HG03460 (cell line): ENCODE results near the gene KIFC1.
A peak's percentile ranks its signal among the peaks of the same experiment; 100 is the strongest.

Source experiments
- ATAC-seq: cut with Tn5 transposase; IDR thresholded peaks from one replicate; pipeline ENCODE4 v1.9.1; 2021; ENCODE audit not compliant: unreplicated experiment

The KIFC1 gene

GRCh38 chr6:33410050-33410710 lies 18.6 kb downstream of the KIFC1 start:
- ATAC-seq: peak; percentile 75

DNA sequence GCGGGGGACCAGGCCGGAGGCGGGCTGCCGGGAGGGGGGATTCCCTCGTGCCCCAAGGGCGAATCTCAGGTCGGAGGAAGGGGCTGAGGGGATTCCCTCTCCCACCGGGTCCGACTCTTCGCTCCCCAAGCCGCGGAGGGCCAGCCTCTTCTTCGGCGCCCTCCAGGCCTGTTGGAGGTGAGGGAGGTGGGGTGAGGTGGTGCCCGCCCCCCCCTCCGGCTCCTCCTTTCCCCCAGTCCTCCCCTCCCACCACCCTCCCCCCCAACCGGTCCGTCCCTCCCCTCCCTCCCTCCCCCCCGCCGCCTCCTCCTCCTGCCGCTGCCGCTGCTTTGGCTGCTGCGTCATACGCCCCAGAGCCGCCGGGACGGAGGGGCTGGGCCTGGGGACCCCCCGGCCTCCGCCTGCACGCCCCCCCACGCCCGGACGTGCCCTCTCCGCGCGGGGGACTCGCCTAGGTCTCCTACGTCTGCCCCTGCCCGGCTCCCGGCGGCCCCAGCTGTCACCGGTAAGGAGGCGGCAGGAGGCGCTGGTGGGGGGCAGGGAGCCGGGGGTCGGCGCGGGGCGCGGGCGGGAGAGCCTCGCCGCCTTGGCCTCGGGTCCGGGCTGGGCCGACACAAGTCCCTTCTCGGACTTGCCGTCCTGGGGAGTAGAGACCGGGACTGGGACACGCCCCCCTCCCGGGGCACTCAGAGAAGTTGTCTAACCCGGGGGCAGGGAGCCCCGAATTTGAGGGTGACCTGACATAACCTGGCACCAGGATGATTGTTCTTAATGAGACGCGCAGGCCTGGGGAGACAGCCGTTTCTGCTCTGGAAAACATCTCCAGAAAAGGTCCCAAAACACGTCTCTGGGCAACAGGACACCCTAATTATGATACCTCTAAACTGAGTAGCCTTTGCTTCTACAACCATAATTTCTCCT lies 19.3 kb downstream of the KIFC1 start, which contains the start of gene PHF1:
TSS of gene PHF1 (plus strand) at position 304 of the 921 bp plus-strand sequence. CDS start 1,250 bp downstream, outside the sequence.
- ATAC-seq: peak; percentile 40

GRCh38 chr6:33411632-33412005 lies 20.0 kb downstream of the KIFC1 start:
- ATAC-seq: no peak

GRCh38 chr6:33412140-33413009 lies 20.8 kb downstream of the KIFC1 start:
- no peak for ATAC-seq

DNA sequence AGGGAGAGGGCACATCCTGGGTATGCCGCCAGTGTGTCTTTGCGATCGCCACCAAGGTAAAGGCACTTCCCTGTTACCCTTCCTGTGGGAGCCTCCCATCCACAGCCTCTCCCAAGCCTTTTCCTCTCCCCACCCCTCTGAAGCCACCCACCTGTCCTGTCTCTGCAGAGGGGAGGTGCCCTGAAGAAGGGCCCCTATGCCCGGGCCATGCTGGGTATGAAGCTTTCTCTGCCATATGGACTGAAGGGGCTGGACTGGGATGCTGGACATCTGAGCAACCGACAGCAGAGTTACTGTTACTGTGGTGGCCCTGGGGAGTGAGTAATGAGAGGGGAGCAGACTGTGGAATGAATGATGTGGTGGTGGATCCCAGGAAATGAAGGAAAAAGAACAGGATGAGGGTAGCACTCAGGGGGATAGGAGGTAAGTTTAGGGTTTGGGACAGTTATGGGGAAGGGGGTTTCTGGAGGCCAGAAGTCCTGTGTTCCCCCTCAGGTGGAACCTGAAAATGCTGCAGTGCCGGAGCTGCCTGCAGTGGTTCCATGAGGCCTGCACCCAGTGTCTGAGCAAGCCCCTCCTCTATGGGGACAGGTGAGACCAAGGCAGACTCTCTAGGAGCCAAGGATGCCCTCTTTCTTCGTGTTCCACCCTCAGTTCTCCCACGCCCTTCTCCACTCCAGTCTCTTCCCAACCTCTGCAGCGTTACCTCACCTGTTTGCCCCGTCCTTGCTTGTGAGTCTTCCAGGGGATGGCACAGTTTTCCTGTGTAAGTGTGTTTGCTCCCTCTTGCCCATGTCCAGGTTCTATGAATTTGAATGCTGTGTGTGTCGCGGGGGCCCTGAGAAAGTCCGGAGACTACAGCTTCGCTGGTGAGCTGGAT lies 21.9 kb downstream of the KIFC1 start:
- no peak for ATAC-seq

GRCh38 chr6:33414592-33415271 lies 23.1 kb downstream of the KIFC1 start:
- no peak for ATAC-seq

- ATAC-seq: no peak
Observed at GRCh38 chr6:33415831-33416230, 24.2 kb downstream of the KIFC1 start.

- ATAC-seq: no peak
Observed at GRCh38 chr6:33416386-33417127, 24.9 kb downstream of the KIFC1 start.

DNA sequence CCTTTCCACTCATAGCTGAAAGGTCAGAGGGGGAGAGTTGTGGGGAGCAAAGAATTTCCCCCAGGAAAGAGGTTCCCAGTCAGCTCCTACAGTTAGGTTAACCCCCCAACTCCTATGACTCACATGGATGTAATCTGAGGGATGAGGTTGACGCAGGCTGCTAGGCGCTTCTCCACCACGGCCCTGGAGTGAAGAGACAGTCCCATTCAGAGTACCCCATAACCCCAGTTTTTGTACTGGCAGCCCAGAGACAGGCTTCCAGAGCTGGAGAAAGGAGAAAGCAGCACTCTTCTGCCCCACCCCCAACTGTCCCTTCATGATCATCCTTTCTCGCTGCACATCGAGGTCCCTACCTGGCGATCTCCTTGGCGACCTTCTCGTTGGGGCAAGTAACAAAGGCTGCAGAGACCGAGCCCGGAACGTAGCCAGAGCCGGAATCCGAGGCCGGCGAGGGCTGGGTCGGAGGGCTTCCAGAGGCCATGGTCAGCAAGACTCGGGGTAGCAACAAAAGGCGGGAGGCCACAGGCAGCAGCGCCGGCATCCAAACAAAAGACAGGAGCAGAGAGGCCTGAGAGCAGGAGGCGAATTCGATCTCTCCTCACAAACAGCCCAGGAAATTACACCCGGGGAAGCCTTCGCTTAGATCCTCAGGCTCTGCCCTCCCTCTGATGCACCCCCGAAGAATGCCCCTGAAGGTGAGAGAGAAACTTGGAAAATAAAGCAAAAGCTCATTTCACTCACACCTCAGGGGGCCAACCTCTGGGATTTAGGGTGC lies 25.7 kb downstream of the KIFC1 start:
- ATAC-seq: no peak

- peak; percentile 83 for ATAC-seq
Observed at GRCh38 chr6:33417903-33418689, 26.5 kb downstream of the KIFC1 start, which contains the start of gene CUTA. Gene CUTA, minus strand, starts transcription at chr6:33418107. Its CDS starts 107 bp downstream, at chr6:33418000.

DNA sequence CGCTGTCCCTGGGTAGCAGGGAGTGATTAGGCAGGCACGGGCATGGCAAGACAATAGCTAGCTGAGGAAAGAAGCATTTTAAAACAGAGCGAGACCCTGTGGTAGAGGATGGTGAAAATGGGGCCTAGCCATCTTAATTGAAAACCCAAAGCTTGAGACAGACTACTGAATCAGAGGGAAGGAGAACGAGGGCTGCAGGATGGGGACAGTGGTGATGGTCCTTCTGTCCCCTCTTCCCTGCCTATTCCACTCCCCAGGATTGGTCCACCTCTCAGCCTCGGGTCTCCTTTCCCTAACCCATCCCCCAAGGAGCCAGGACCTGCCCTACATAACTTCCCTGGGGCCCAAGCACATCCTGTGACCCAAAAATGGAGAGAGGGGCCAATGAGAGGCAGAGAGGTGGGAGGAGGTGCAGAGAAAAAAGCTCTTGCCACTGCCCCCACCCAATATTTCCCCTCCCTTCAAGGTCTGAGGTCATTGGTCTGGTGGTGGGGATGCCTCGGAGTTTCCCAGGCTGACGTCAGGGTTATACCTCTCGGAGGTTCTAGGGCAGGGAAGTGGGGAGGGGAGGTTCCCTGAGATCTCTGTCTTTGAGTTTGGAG lies 27.2 kb downstream of the KIFC1 start:
- ATAC-seq: no peak

DNA sequence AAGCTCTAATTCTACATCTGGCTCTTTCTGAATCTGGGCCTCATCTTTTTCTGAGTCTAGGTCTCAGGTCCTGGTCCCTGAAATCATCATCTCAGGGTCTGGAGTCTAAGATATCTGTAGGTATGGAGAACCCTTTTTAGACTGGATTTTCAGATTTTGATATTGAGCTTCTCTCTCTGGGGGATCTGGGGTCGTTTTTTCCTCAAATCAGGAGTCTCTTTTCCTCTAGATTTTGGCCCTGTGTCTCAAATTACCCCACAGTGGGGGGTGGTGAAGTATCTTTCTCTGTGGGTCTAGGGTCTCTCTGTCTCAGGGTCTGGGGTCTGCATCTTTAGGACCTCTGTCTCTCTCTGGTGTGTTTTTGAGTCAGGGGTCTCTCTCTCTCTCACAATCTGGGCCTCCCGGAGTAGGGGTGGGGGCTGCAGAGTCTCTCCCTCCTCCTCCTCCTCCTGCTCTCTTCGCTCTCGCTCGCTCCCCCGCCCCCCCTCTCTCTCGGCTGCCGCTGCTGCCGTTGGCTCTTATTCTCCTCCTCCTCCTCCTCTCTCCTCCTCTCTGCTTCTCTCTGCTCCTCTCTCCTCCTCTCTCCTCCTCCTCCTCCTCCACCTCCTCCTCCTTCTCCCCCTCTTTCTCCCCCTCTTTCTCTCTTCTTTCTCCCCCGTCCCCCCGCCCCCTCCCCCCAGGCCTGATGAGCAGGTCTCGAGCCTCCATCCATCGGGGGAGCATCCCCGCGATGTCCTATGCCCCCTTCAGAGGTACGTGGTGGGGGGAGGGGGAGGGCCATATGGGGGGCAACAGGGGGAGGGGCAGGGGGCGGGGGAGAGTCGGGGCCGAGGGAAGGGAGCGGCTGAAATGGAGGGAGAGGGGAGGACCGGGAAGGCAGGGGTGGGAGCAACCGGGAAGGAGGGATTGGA lies 28.2 kb downstream of the KIFC1 start, which contains the start of gene SYNGAP1:
TSS of gene SYNGAP1 (plus strand) at position 486 of the 911 bp plus-strand sequence. CDS start at position 686, 200 bp downstream.
- ATAC-seq: no peak

- ATAC-seq: no peak
Observed at GRCh38 chr6:33420491-33421343, 29.1 kb downstream of the KIFC1 start.

DNA sequence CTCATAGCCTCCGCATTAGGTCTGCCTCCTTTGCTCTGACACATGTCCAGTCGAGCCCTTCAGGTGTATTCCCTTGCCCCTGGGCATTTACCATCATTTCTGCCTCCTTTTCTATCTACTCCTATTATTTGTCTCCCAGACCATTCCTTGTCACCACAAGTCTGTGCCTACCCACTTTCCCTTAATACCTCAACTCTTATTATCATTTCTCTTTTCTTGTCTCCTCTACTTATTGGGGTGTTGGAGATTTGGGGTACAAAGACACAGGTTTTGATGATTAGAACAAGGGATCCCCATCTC lies 29.7 kb downstream of the KIFC1 start:
- ATAC-seq: no peak

DNA sequence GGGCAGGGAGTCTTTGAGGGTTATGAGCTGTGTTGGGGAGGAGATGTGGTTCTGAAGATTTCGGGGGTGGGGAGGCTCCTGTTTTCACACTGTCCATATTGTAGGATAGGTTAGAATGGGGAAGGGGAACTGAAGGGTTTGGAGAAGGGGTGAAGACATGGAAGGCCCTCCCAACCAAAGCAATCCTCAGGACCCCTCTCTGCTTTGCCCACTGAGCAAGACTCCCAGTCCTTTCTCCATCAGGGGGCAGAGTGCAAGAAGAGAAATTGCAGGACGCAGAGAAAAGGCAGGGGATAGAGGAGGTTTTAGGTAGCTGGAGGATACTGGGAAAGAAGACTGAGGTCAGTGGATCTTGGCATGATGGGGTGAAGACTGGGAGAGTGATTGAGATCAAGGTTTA lies 32.2 kb downstream of the KIFC1 start:
- ATAC-seq: no peak
